PC-3 (cell line): ENCODE results near the gene CLCN4.

Experiments used
- CTCF ChIP-seq: fragments of 300-600 bp; sonication (generic); conservative IDR thresholded peaks from 2 replicates; pipeline ENCODE4 v1.5.1; 2017; ENCODE audit warnings: antibody characterized with exemption, low read depth, mild to moderate bottlenecking, low read length
- EZH2 ChIP-seq: fragments of 300-600 bp; sonication (generic); IDR thresholded peaks from one replicate; pipeline ENCODE4 v1.6.1; 2017; ENCODE audit warnings: antibody characterized with exemption, mild to moderate bottlenecking, low read length; ENCODE audit not compliant: unreplicated experiment

GRCh38 chrX:10208281-10208856 lies 51.6 kb downstream of the CLCN4 start:
- no peak for TF ChIP-seq CTCF
- no peak for TF ChIP-seq EZH2
